Measurements from ENCODE around the gene ABR.

DNA sequence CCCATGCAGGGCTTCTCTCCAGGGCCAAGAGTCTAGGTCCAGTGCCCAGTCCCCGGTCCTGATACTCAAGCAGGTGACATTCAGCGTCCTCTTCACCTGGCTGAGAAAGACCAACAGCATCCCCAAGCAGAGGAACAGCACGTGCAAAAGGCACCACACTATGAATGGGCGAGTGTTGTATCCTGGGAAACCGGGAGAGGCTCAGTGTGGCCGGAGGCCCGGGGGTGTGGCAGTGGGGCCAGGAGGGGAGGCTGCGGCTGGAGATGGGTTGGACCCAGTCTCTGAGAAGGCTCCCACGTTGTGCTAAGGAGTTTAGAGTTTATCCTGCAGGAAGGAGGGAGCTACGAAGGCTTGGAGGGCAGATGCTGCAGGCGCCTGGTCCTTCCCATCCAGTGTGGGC, 13.5 kb downstream of the ABR start:
- TF ChIP-seq, protein P1, sequence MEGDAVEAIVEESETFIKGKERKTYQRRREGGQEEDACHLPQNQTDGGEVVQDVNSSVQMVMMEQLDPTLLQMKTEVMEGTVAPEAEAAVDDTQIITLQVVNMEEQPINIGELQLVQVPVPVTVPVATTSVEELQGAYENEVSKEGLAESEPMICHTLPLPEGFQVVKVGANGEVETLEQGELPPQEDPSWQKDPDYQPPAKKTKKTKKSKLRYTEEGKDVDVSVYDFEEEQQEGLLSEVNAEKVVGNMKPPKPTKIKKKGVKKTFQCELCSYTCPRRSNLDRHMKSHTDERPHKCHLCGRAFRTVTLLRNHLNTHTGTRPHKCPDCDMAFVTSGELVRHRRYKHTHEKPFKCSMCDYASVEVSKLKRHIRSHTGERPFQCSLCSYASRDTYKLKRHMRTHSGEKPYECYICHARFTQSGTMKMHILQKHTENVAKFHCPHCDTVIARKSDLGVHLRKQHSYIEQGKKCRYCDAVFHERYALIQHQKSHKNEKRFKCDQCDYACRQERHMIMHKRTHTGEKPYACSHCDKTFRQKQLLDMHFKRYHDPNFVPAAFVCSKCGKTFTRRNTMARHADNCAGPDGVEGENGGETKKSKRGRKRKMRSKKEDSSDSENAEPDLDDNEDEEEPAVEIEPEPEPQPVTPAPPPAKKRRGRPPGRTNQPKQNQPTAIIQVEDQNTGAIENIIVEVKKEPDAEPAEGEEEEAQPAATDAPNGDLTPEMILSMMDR (conservative IDR thresholded peaks at IDR 0.05; ENCODE audit: low read length) = no peak
- TF ChIP-seq EZH2phosphoT487 (IDR thresholded peaks at IDR 0.05; ENCODE audit: borderline replicate concordance) = no peak

Measured in Loucy (cell line).